ENCODE data around the gene OR52N1.

The OR52N1 gene

DNA sequence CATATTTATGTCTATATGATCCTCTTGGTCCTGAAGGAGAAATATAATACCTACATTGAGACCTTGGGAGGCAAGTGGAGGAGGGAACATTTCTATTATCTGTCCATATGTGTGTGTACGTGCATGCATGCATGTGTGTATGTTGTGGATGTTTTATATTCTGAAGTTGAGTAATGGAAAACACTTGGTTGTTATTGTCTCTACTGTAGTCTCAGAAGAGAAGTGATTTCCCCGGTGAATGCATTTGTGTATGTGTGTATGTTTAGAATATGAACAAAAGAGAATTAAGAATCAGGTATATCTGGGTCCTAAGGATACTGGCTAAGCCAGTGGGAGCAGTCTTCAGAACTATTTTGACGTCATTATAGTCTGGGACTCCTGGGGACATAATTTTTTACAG is at the start of gene OR52N1:
OR52N1 (minus strand) TSS at position 101 of the 400 bp plus-strand sequence. CDS start 2,449 bp downstream, outside the sequence.
- no peak for DNase-seq

DNA sequence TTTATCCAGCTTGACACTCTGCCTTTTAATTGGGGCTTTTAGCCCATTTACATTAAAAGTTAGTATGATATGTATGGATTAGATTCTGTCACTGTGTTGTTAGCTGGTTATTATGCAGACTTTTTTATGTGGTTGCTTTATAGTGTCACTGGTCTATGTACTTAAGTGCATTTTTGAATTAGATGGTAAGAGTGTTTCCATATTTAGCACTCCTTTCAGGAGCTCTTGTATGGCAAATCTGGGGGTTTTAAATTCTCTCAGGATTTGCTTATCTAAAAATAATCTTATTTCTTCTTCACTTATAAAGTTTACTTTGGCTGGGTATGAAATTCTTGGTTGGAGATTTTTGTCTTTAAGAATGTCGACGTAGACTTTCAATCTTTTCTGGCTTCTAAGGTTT is 46.6 kb upstream of the OR52N1 start:
- DNase-seq: no peak

- DNase-seq: no peak
These were observed 42.4 kb upstream of the OR52N1 start for GRCh38 chr11:5833446-5833845.

DNA sequence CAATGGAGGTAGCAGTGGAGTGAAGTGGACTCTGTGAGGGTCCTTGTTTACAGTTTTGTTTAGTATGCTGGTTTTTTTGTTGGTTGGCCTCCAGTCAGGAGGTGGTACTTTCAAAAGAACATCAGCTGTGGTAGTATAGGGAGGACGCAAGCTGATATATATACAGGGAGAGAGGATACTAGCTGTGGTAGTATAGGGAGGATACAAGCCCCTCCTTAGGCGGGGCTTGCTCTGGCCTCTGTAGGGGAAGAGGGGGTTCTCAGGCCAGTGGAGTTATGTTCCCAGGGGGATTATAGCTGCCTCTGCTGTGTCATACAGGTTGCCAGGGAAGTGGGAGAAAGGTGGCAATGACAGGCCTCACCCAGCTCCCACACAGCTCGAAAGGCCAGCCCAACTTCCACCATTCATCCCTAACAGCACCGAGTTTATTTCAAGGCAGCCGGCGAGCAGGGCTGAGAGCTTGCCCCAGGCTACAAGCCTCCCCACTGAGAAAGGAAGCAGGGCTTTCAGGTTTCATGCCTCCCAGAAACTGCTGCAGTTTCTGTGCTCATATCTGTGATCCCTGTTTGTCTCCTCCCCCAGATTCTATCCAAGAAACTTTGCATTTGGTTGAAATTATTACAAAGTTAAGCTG is 40.2 kb upstream of the OR52N1 start:
- no peak for DNase-seq

DNA sequence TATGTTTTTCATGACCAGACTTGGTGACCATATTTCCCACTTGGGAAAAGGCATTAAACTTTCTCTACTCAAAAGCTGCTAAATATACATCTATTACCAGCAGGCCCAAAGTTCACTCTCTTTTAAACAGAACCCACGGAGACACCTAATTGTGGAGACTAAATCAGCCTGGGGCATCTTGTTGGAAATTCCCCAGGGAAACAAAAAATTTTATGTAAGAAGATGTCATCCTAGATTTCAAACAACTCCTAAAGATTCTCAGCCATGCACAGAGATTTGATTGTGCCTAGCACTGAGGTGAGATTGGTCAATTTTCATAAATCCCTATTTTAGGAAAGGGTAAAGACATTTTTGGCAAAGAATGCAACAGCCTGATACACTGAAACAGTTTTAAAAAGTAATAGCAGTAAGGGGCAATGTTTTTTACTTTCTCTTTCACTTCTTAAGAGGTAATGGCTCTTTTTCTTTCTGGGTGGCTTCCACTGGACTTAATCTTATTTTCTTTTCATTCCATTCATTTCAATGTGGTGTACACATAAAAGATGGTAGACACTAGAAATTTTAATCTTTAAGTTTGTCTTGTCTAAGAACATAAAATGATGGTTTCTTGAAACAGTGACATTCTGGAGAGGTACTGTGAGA is 27.3 kb upstream of the OR52N1 start:
- no peak for DNase-seq

GRCh38 chr11:5815534-5815933 is 24.5 kb upstream of the OR52N1 start:
- no peak for DNase-seq

- DNase-seq: no peak
These were observed 19.1 kb upstream of the OR52N1 start for GRCh38 chr11:5809905-5810795.

- no peak for DNase-seq
These were observed 18.1 kb upstream of the OR52N1 start for GRCh38 chr11:5809122-5809519.

- DNase-seq: peak; percentile 70
These were observed 17.5 kb upstream of the OR52N1 start, which contains the start of gene OR52N2 for GRCh38 chr11:5808500-5809121. Gene OR52N2 (plus strand): TSS chr11:5808924. CDS start chr11:5820336, 11,412 bp downstream.

- no peak for DNase-seq
These were observed 16.5 kb upstream of the OR52N1 start for GRCh38 chr11:5807580-5807979.

DNA sequence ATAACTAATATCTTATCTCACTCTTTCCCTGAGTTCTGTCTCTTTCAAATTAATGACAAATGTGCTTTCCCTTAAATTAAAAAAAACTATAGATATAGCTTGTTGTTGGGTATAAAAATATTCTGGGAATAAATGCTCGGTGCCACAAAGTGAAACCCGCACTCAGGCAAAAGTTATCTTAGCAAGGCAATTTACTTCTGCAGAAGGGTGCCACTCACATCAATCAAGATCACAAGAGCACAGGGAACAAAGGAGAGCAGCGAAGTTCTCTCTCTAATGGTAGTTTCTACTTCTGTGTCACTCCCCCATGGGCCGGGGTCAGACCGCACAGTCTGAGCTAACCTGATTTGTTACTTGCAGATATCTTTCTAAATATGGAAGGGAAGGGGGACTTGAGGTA is 12.9 kb upstream of the OR52N1 start:
- no peak for DNase-seq

- DNase-seq: no peak
These were observed 5.5 kb upstream of the OR52N1 start for GRCh38 chr11:5796541-5796940.

- no peak for DNase-seq
These were observed 7.8 kb downstream of the OR52N1 start, which contains the start of gene OR52N5 for GRCh38 chr11:5783255-5783654. Gene OR52N5 (minus strand): TSS chr11:5783355. CDS start chr11:5778634, 4,721 bp downstream.

DNA sequence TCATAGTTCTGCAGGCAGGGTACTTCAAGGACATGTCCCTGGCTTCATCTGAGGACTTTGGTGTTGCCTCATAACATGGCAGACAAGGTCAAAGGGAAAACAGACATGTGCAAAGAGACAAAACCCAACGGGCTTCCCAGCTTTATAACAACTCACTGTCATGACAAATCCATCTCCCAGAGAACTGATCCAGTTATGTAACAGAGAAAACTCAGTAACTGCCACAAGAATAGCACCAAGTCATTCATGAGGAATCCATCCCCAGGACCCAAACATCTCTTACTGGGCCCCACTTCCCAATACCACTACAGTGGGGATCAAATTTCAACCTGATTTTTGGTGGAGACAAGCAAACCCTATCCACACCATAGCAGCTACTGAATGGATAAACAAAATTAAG is 24.0 kb downstream of the OR52N1 start:
- no peak for DNase-seq

- no peak for DNase-seq
These were observed 37.1 kb downstream of the OR52N1 start, which contains the start of gene OR52N4 for GRCh38 chr11:5753943-5754342. Gene OR52N4 (plus strand): TSS chr11:5754243. CDS start chr11:5754741, 498 bp downstream.

DNA sequence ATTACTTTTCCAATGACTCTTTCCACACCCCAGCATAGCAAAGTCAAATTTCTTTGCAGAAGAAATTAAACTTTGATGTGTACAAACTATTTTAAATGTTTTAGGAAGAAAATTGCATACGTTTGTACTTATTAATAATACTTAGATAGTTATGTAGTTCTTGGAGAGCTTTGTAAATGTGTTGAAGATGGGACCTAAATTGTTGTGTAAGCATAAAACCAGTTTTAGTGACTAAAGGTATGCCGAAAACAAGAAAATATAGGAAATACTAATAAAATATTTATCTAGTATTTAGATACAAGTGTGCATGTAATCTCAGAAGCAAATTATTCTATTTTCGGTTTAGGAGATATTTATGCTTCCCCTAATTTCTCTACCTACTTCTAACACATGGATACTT is 41.2 kb downstream of the OR52N1 start:
- no peak for DNase-seq

DNA sequence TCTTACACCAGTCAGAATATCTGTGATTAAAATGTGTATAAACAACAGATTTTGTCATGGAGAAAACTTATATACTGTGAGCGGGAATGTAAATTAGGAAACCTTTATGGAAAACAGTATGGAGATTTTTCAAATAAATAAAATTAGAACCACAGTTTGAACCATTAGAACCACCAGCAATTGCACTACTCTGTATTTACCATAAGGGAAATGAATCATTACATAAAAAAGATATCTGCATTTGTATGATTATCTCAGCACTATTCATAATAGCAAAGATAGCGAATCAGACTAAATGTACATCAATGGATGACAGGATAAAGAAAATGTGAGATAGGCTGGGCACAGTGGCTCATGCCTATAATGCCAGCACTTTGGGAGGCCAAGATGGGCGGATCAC is 44.5 kb downstream of the OR52N1 start:
- DNase-seq: no peak

DNA sequence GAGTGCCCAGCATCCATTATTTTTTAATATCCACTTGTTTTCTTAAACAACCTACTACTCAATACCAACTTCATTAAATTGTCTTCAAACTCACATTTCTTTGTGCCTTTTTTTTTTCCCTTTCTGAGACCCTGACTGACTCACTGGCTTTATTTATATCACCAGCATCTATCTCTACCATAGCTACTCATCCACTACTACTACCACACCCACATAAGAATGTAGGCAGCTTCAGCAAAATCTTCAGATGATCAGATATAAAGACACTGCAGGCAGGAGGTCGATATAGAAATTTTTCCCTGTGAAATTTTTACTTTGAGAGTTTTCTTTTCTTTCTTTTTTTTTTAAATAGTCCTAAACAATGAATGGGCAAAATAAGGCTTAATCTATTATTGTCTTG is 52.6 kb downstream of the OR52N1 start:
- DNase-seq: no peak

DNA sequence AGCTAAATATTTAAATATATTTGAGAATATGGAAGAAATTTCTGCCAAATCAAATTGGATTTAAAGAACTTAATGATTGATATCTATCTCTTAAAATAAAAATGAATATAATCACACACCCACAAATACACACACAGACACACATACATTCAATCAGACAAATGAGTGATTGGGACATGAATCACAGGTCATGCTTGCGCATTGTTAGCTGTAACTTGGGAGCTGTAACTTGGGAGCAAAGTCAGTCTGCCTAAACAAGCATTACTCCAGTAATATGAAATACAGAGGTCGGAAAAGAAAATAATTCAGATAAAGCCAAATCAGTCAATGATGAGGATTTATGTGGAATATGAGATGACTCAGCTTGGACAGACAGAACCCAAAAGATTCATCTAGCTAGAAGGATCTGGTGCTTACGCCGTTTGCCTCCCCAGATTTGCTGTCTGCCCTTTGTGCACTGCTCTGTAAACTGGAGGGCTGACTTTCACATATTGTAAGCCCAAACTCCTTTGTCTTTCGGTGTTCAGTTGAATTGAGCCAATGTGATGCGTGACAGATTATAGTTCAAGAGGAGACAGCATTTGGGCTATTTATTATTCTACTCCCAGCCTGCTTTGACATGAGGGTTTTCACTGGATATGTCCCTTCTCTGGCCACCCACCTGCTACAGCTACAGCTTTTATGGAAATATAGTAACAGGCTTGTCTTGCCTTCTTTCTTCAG is 53.2 kb downstream of the OR52N1 start:
- no peak for DNase-seq

GRCh38 chr11:5737091-5737490 is 54.0 kb downstream of the OR52N1 start:
- no peak for DNase-seq
